IPS-18c (cell line): ENCODE data around the gene GARIN5A.
"Not testable (repeated sequence)": the region's sequence is repeated elsewhere in the genome, so short reads cannot be mapped to it uniquely, and the experiment has no call there.

Source experiments
- H3K4me3 ChIP-seq: 2 replicates; pipeline ENCODE4 v1.7.0; 2013; ENCODE audit warnings: low read depth, mild to moderate bottlenecking, low read length, moderate library complexity; ENCODE audit not compliant: insufficient read depth
- H3K9me3 ChIP-seq: one replicate; pipeline ENCODE4 v1.6.1; 2013; ENCODE audit warnings: mild to moderate bottlenecking, low read length, moderate library complexity; ENCODE audit not compliant: control insufficient read depth, insufficient read depth

GARIN5A gene

DNA sequence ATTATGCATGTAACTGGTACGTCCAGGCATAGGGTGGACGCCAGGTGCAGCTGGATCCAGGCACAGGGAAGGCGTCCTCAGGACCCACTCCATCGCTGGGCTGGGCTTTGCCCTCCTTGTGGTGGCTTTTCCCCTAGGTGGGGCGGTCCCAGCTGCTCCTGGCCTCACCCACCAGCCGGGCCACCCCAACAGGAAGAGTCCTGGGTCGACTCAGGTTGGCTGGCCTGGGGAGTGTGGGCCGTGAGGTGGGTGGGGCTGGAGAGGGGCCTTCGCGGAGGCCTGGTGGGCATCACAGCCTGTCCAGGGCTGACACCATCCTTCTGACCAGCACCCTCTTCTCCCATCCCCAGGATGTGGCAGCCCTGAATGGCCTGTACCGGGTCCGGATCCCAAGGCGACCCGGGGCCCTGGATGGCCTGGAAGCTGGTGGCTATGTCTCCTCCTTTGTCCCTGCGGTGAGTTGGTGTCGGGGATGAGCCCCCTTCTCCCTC lies 3.2 kb upstream of the GARIN5A start:
- H3K4me3 ChIP-seq: no peak overlapping the region

DNA sequence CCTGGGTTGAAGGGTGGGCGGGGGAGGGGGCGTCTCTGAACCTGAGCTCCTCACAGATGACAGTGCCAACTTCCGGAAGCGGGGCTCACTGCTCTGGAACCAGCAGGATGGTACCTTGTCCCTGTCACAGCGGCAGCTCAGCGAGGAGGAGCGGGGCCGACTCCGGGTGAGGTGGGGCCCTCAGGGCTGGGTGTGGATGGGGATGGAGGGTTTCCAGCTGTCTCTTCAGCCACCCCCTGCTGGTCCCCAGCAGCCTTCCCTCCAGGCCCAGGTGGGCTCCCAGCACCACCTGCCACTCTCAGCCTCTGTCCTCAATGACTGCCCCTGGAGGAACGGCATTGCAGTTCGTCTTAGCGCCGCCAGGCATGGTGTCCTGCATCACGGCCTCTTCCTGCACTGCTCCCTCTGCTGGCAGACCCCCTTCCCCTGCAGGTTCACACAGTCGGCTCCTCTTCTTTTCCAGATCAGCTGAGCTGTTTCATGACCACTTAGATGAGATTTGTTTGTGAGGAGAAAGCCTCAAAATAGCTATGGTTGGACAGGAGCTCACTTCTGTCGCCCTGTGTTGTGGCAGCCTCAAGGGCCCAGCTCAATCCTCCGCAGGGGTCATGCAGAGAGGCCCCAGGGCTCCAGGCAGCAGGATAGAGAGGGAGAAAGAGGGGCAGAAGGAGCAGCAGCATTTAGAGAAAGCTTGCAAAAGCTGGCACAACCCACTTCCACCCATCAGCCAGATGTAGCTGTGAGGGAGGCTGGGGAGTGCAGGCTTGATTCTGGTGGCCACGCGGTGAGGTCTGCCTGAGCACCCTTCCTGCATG lies 2.5 kb upstream of the GARIN5A start:
- Histone ChIP-seq H3K4me3 (no peak overlapping the region), H3K9me3 (no peaks in the 10 kb centered on the region)

More for the DNA sequence above, 3.2 kb upstream of the GARIN5A start:
- no peaks in the 10 kb centered on the region for H3K9me3 ChIP-seq

DNA sequence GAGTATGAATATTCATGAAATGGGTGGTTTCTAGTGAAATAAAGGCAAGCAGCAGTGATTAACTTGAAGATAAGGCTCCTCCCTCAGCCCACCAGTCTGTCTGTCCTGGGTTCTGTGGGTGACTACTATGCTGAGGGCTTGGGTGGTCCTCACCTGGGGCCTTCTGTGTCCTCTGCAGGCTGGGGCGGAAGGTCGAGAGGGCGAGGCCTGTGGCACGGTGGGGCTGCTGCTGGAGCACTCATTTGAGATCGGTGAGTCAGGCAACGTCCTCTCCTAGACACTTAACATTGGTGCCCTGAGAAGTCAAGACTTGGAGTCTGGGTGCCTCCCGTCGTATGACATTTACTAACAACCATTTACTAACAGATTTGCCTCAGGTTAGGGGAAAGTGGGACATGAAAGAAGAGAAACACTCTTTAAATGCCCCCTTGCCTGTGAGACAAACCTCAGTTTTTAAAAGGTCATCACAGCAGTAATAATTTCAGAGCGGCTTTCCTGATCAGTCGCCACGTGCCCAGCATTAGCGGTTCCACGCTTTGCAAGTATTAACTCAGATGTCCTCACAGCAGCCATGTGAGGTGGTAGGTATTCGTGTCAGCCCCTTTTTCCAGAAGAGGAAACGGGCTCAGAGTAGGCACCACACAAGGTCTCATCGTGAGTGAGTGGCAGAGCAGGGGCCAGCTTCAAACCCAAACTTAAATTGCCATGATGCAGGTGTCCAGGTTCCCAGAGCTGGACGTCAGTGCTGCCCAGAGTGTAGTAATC lies 1.3 kb upstream of the GARIN5A start:
- Histone ChIP-seq H3K4me3 (peak overlapping the region; percentile 20; the same call in 1 of the 2 replicates), H3K9me3 (no peaks in the 10 kb centered on the region)

- H3K9me3 ChIP-seq: no peaks in the 10 kb centered on the region
- peak overlapping the region; percentile 85 for H3K4me3 ChIP-seq
These were observed 225 bp upstream of the GARIN5A start for GRCh38 chr19:50476907-50477238.

DNA sequence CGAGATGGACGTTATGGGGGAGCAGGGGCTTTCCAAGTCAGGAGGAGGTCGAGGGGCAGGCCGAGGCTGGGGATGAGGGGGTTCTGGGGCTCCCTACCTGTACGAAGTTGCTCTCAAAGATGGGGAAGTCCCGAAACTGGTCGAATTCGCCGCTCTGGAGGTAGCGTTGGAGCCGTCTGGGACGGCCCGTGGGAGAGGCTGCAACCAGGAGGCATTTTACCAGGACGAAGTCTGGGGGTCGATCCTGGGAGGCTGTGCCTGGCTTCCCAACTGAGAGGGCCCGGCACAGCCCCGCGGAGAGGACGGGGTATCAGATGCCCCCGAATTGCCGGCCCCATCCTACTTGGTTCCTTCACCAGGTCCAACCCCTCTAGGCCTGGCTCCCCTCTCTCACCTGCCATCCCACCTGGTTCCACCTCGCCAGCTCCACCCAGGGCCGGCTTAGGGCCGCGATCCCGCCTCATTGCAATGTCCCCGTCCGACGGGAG lies 868 bp downstream of the GARIN5A start:
- Histone ChIP-seq H3K4me3 (peak overlapping the region; percentile 45; the same call in 1 of the 2 replicates), H3K9me3 (no peaks in the 10 kb centered on the region)

DNA sequence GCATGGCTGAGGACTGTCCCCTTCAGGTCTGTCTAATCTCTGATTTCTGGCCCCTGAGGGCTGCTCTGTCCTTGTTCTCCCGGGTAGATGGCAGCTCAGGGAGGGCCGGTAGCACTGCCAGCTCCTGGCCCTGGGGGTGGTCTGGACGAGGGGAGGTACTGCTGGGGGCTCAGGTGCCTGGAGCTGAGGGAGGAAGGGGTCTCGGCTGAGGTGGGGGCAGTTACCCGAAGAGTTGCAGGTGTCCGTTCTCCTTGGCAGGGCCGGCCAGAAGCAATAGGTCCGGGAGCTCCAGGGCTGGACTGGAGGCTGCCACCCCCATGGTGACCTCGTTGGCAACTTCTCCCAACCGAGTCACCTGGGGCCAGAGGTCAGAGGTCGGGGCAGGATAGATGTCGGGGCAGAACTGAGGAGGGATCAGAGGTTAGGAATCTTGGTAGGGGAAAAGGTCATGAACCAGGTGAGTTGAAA lies 1.5 kb downstream of the GARIN5A start:
- no peak overlapping the region for H3K4me3 ChIP-seq

DNA sequence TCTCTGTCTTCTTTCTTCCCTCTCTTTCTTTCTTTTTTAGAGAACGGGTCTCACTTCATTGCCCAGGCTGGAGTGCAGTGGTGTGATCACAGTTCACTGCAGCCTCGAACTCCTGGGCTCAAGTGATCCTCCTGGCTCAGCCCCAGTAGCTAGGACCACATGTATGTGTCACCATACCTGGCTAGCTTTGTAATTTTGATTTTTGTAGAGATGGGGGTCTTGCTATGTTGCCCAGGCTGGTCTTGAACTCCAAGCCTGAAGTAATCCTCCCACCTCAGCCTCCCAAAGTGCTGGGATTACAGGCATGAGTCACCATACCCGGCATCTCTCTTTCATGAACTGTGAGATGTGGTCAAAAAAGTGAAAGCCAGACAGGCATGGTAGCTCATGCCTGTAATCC lies 3.3 kb downstream of the GARIN5A start:
- H3K9me3 ChIP-seq, H3K4me3 ChIP-seq: not testable (repeated sequence)

More for the DNA sequence above, 1.5 kb downstream of the GARIN5A start:
- no peaks in the 10 kb centered on the region for H3K9me3 ChIP-seq

DNA sequence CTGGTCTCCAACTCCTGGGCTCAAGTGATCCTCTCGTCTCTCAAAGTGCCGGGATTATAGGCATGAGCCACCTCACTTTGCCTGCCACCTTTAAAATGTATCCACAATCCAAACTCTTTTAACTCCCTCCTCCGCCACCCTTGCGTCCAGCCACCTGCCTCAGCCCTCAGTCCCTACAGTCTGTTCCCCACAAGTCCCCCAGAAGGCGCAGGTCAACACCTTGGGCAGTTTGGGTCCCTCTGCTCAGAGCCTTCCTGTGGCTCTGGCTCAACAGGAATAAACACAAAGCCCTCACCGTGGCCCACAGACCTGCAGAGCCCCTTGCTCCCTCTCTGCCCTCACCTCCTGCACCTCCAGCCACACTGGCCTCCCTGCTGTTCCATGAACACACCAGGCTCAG lies 7.8 kb downstream of the GARIN5A start:
- Histone ChIP-seq H3K9me3 (no peaks in the 10 kb centered on the region), H3K4me3 (no peak overlapping the region)

- Histone ChIP-seq H3K9me3 (no peaks in the 10 kb centered on the region), H3K4me3 (no peak overlapping the region)
These were observed 9.1 kb downstream of the GARIN5A start for GRCh38 chr19:50467566-50467965.

- Histone ChIP-seq H3K9me3 (no peaks in the 10 kb centered on the region), H3K4me3 (no peak overlapping the region)
These were observed 10.0 kb downstream of the GARIN5A start for GRCh38 chr19:50466706-50467039.

- H3K4me3 ChIP-seq: no peak overlapping the region
- H3K9me3 ChIP-seq: no peaks in the 10 kb centered on the region
These were observed 10.5 kb downstream of the GARIN5A start for GRCh38 chr19:50465986-50466705.

- H3K9me3 ChIP-seq: no peaks in the 10 kb centered on the region
- H3K4me3 ChIP-seq: no peak overlapping the region
These were observed 11.6 kb downstream of the GARIN5A start for GRCh38 chr19:50465000-50465399.

DNA sequence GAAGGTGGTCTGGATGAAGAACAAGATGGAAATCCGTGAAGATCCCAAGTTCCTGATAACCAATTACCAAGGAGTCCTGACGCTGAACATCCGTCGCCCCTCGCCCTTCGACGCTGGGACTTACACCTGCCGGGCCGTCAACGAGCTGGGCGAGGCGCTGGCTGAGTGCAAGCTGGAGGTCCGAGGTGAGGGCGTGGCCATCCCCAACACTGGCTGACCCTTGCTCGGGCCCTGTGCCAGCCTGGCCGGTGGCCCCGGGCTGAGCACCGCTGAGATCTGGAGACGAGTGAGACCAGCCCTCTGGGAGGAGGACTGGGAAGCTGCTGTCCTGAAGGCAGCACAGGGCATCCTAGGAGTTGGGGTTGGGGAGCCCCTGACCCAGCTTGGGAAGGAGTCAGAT lies 12.3 kb downstream of the GARIN5A start:
- no peaks in the 10 kb centered on the region for H3K9me3 ChIP-seq
- H3K4me3 ChIP-seq: no peak overlapping the region; the same call in 1 of the 2 replicates

GRCh38 chr19:50462970-50463369 lies 13.7 kb downstream of the GARIN5A start:
- no peaks in the 10 kb centered on the region for H3K9me3 ChIP-seq
- no peak overlapping the region for H3K4me3 ChIP-seq

- H3K4me3 ChIP-seq: no peak overlapping the region
These were observed 15.4 kb downstream of the GARIN5A start for GRCh38 chr19:50461066-50461875.

DNA sequence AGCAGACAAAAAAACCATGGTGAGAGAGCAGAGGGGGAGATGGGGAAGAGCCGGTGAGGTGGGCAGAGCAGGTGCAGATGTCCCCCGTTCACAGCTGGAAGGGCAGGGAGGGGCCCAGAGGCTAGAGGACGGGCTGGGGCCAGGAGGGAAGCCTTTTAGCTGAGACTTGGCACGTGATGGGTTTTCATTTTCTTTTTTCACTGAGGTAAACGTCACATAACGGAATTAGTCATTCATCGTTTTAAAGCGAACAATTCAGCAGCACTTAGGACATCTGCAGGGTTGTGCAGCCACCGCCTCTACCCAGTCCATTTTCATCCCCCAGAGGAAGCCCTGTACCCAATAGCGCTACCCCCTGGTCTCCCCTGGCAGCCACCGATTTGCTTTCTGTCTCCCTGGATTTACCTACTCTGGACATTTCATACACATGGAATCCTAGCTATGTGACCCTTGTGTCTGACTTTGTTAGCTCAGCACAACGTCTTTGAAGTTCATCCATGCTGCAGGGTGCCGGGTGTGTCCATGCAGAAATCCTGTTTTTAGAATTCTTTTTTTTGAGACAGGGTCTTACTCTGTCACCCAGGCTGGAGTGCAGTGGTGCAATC lies 16.4 kb downstream of the GARIN5A start:
- H3K4me3 ChIP-seq: no peak overlapping the region

More at GRCh38 chr19:50461066-50461875, 15.4 kb downstream of the GARIN5A start:
- H3K9me3 ChIP-seq: no peaks in the 10 kb centered on the region

More for the DNA sequence above, 16.4 kb downstream of the GARIN5A start:
- H3K9me3 ChIP-seq: no peaks in the 10 kb centered on the region
